Stimulated activated memory B cell treated with anti-CD40 and anti-IgM and Interleukin-4, amounts not matched to agents 10 μg/mL and 1 μg/mL and 100 μg/mL, for 72 hours (primary cell): ENCODE measurements around the gene BDH1.

ENCODE experiments used
- ATAC-seq: fragments of 150-1000 bp; cut with Tn5 transposase; 2 replicates; pipeline ENCODE4 v1.10.0; 2021
- H3K27ac Mint-ChIP-seq: one replicate; pipeline ENCODE4 v1.8.0; 2022; ENCODE audit warnings: mild to moderate bottlenecking, mixed read lengths
- H3K27me3 Mint-ChIP-seq: one replicate; pipeline ENCODE4 v1.8.0; 2022; ENCODE audit warnings: mixed read lengths
- H3K36me3 Mint-ChIP-seq: one replicate; pipeline ENCODE4 v1.8.0; 2022; ENCODE audit warnings: mixed read lengths
- H3K4me1 Mint-ChIP-seq: one replicate; pipeline ENCODE4 v1.8.0; 2022; ENCODE audit warnings: mixed read lengths
- H3K4me3 Mint-ChIP-seq: one replicate; pipeline ENCODE4 v1.8.0; 2022; ENCODE audit warnings: mild to moderate bottlenecking, moderate library complexity, mixed read lengths
- H3K9me3 Mint-ChIP-seq: one replicate; pipeline ENCODE4 v1.8.0; 2022; ENCODE audit warnings: mixed read lengths

Gene BDH1

GRCh38 chr3:197465197-197465995 is 90.4 kb downstream of the BDH1 start:
- Mint-ChIP-seq H3K9me3 (no peaks in the 10 kb centered on the region), H3K4me3 (no peak overlapping the region), H3K36me3 (no peaks in the 10 kb centered on the region), H3K27ac (no peak overlapping the region), H3K27me3 (peaks cover 44% of the 10 kb centered on the region), H3K4me1 (no peaks in the 10 kb centered on the region)
- ATAC-seq, result no peak

GRCh38 chr3:197464794-197465193 is 91.0 kb downstream of the BDH1 start:
- Mint-ChIP-seq H3K27ac (no peak overlapping the region), H3K36me3 (no peaks in the 10 kb centered on the region), H3K4me1 (no peaks in the 10 kb centered on the region), H3K4me3 (no peak overlapping the region), H3K9me3 (no peaks in the 10 kb centered on the region), H3K27me3 (peaks cover 50% of the 10 kb centered on the region)
- ATAC-seq, result no peak

GRCh38 chr3:197463279-197463678 is 92.5 kb downstream of the BDH1 start:
- H3K27me3 Mint-ChIP-seq, result peaks cover 55% of the 10 kb centered on the region
- H3K9me3 Mint-ChIP-seq, result no peaks in the 10 kb centered on the region
- H3K36me3 Mint-ChIP-seq, result no peaks in the 10 kb centered on the region
- H3K4me3 Mint-ChIP-seq, result no peak overlapping the region
- no peak overlapping the region for H3K27ac Mint-ChIP-seq
- ATAC-seq, result no peak
- H3K4me1 Mint-ChIP-seq, result no peaks in the 10 kb centered on the region

- Mint-ChIP-seq H3K36me3 (no peaks in the 10 kb centered on the region), H3K4me1 (no peaks in the 10 kb centered on the region), H3K9me3 (no peaks in the 10 kb centered on the region), H3K4me3 (no peak overlapping the region), H3K27me3 (peaks cover 50% of the 10 kb centered on the region), H3K27ac (no peak overlapping the region)
- ATAC-seq, result no peak
Observed at GRCh38 chr3:197462808-197463207, 93.0 kb downstream of the BDH1 start.

- H3K4me3 Mint-ChIP-seq, result no peak overlapping the region
- no peak overlapping the region for H3K27ac Mint-ChIP-seq
- ATAC-seq, result no peak
- no peaks in the 10 kb centered on the region for H3K36me3 Mint-ChIP-seq
- peaks cover 49% of the 10 kb centered on the region for H3K27me3 Mint-ChIP-seq
- no peaks in the 10 kb centered on the region for H3K9me3 Mint-ChIP-seq
- H3K4me1 Mint-ChIP-seq, result peaks cover 15% of the 10 kb centered on the region
Observed at GRCh38 chr3:197460639-197461038, 95.1 kb downstream of the BDH1 start.

GRCh38 chr3:197460002-197460401 is 95.8 kb downstream of the BDH1 start:
- H3K4me3 Mint-ChIP-seq, result no peak overlapping the region
- peaks cover 51% of the 10 kb centered on the region for H3K27me3 Mint-ChIP-seq
- H3K9me3 Mint-ChIP-seq, result no peaks in the 10 kb centered on the region
- no peak overlapping the region for H3K27ac Mint-ChIP-seq
- peaks cover 20% of the 10 kb centered on the region for H3K4me1 Mint-ChIP-seq
- ATAC-seq, result no peak
- H3K36me3 Mint-ChIP-seq, result no peaks in the 10 kb centered on the region
